Activated T-helper 1 cell treated with anti-CD3 and anti-CD28 coated beads, Interleukin-2, amount 50 U/mL, for 16 hours (primary cell): ENCODE data around the gene SLC22A8.
A peak's percentile ranks its signal among the peaks of the same experiment; 100 is the strongest.
"Not testable (repeated sequence)": the region's sequence is repeated elsewhere in the genome, so short reads cannot be mapped to it uniquely, and the experiment has no call there.

Experiments
- DNase-seq, 2 donors: peaks; one replicate each; pipeline ENCODE4 v3.0.0-alpha.2; 2020; ENCODE audit warnings: low read depth in 1 of 2, low spot score in 1 of 2

SLC22A8 gene, protein sequence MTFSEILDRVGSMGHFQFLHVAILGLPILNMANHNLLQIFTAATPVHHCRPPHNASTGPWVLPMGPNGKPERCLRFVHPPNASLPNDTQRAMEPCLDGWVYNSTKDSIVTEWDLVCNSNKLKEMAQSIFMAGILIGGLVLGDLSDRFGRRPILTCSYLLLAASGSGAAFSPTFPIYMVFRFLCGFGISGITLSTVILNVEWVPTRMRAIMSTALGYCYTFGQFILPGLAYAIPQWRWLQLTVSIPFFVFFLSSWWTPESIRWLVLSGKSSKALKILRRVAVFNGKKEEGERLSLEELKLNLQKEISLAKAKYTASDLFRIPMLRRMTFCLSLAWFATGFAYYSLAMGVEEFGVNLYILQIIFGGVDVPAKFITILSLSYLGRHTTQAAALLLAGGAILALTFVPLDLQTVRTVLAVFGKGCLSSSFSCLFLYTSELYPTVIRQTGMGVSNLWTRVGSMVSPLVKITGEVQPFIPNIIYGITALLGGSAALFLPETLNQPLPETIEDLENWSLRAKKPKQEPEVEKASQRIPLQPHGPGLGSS

DNA sequence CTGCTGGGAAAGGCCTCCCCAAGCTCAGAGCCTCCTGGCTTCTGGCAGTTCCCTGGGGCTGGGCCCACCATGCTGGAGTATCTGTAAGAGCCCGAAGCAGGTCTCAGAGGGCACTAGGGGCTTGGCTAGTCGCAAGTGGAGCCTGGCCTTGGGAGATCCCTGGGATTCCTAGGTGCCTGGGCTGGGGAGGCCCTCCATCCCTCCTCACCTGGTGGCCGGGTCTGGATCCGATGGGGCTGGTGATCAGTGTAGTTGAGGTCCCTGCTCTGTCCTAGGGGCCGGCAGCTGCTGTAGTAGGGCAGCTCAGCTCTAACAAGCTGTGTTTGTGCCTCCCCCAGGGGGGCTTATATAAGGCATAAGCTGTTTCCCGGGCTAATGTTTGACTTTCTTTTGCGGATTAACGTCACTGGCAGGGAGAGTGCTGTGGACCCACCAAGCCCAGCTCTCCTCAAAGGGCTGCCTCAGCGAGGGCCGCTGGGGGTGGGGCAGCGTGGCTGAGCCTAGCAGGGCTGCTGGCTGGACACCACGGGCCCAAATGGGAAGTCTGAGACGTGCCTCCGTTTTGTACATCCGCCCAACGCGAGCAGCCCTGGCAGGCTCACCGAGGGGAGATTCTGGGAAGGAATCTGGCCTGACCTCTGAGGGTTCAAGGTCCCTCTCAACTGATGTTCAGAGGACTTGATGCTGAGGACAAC is at the start of gene SLC22A8:
Gene SLC22A8 (minus strand): TSS at position 321 of the 695 bp plus-strand sequence. CDS start 883 bp downstream, outside the sequence.
- DNase-seq: no peak

DNA sequence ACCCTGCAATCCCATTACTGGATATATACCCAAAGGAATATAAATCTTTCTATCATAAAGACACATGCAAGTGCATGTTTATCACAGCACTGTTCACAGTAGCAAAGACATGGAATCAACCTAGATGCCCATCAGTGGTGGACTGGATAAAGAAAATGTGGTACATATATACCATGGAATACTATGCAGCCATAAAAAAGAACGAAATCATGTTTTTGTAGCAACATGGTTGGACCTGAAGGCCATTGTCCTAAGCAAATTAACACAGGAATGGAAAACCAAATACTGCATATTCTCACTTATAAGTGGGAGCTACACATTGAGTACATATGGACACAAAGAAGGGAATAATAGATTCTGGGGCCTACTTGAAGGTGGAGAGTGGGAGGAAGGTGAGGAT is 30.6 kb upstream of the SLC22A8 start:
- not testable (repeated sequence) for DNase-seq

GRCh38 chr11:63042596-63042995 is 27.0 kb upstream of the SLC22A8 start:
- no peak for DNase-seq

DNA sequence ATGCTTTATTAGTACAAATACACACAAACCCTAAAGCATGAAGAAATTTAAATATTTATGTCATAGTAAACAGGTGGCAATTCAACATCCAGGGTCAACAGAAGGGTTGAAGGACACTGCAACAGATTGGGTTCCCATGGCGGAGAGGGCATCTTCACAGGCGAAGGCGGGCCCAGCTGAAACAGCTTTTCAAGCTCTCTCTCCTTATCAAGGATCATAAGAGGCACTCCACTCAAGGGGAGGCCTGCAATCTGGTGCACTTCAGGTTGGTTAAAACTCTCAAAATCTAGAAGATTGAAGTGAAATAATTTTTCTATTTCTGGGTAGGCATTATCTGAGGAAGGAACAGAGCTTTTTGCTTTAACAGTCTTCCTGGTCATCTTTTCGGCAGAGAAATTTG is 16.8 kb upstream of the SLC22A8 start:
- DNase-seq: no peak

DNA sequence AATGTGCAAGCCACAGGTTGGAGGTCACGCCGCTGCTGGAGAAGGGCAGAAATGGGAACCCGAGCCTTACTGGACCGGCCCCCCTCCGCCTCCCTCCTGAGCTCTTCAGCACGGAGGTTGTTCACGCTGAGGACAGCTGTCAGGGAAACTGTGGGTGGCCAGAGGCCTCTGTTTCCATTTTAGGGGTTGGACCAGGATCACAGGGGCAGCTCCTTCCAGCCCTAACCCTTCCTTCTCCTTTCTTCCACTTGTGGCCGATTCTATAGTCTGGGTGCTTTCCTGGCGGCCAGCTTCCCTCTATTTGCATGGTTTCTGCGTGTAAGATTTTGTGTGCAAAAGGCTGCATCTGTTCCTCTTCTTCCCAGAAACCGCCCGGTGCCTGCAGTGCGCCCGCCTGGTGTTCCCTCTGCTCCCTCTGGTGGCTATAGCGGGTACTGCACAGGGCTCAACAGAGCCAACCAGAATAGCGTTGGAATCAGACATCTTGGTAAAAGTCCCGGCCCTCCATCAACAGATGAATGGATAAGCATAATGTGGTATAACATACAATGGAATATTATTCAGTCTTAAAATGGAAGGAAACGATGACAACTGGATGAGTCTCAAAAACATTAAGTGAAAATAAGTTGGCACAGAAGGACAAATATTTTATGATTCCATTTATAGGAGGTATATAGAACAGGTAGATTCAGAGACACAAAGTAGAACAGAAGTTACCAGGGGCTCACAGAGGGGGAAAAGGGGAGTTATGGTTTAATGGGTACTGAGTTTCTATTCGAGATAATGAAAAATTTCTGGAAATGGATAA is 8.4 kb upstream of the SLC22A8 start:
- DNase-seq: peak; percentile 71 to 84

DNA sequence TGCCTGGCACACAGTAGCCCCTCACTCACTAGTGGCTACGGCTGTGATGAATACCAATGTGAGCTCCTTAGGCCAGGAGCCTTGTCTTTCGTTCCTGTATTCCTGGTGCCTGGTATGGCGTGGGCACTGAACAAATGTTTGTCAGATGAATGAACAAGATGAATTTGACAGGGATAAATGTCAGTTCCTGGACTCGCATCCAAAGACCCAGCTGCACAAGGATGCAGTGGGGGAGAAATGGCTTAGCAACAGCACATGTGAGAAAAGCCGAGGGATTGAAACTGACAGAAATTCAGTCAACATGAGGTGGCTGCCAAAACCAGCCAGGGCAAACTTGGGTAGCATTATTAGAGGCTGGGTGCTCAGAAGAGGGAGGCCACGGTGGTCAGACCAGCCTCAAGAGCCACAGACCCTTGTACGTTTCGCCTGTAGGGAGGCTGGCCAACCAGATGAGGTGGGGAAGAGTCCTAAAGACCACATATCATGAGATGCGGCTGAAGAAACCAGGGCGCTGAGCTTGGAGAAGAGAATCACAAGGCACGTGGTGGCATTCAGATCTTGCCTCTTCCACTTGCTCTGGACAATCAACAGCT is 7.7 kb upstream of the SLC22A8 start:
- no peak for DNase-seq

DNA sequence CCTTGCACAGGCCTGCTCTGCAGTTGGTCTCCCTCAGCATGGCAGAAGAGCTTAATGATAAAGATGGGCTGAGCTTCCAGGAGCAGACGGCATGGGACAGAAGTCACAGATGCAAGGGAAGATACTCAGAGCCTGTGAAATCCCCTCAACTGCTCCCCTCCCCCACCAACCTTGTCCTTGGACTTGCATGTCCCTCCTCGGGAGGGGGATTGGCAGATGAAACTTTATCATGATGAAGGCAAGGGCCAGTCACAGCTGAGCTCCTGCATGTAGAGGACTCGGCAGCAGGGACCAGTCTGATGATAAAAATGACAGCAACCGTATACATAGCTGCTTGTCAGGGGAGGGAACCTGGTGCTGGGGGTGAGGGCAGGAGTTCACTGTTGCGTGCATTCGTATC is 6.8 kb upstream of the SLC22A8 start:
- DNase-seq: no peak

DNA sequence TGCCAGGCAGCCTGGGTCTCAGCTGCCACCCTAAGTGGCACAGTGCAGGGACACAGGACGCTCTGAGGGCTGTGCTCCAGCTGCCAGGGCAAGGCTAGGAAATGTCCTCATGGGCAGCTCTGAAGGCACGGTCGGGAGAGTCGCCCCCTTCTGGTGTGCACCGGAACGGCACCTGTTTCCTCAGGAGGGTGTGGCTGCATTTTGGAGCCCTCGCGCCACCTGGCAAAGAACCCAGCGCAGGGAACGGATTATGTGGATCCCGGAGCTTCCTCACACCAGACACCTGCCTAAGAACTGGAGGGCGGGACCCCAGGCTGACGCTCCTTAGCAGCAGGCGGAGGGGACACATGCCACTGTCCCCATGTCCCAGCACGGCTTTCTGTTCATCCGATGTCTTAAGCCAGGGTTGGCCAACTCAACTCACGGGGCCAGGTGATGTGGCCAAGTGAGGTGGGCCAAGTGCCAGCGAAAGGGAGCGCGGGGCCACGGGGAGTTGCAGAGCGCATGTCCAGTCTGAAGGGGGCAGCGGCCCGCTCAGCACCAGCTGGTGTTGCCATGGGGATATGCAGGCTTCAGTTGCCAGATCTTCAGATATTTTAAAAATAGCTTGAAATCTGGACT is 5.1 kb upstream of the SLC22A8 start:
- DNase-seq: no peak

GRCh38 chr11:63019506-63019905 is 3.9 kb upstream of the SLC22A8 start:
- DNase-seq: no peak

DNA sequence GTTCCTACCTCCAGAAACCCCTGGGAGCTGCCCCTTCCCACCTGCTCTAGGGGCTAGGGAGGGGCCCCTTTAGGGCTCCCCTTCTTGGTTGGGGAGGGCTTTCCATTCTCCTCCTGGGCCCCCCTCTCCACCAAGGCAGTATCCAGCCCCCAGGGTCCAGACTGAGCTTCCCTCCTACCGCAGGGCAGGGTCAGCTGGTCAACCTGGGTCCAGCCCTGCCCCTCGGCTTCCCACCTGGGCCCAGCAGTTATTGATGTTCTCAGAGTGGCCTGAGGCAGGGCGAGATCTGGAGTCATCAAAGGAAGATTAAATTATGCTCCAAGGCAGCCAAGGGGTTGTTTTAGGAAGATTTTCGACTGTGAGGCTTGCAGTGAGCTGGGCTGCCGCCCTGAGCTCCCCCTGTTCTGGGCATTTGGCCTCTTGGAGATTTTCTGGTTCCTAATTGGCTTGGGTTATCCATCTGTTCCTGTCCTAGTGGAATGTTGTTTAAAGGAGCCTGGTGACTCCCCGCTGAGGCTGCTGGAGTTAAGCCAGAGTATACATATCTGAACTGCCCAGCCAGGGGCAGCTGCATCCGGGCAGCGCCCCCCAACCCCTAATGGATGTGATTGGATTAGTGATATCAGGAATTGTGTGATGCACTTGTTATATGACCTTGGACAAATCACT is 1.8 kb upstream of the SLC22A8 start:
- DNase-seq: no peak

DNA sequence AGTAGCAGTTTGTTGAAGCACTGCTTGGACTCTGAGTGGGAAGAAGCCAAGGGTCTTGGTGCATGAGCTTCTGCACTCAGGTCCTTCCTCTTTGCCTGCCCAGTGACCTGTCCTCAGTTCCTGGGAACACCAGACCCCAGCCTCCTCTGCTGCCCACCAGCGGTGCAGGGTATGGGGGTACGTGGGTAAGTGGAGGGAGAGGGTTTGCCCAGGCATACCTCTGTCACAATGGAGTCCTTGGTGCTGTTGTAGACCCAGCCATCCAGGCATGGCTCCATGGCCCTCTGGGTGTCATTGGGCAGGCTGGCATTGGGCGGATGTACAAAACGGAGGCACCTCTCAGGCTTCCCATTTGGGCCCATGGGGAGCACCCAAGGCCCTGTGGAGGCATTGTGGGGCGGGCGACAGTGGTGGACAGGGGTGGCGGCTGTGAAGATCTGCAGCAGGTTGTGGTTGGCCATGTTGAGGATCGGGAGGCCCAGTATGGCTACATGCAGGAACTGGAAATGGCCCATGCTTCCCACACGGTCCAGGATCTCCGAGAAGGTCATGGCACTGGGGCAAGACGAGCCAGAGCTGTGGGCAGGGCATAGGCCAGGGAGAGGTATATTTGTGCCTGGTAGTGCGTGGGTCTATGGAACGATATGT is 1.1 kb downstream of the SLC22A8 start:
- no peak for DNase-seq

GRCh38 chr11:63012839-63013238 is 2.8 kb downstream of the SLC22A8 start:
- DNase-seq: no peak

- DNase-seq: no peak
Measured at GRCh38 chr11:63012430-63012829, 3.2 kb downstream of the SLC22A8 start.

GRCh38 chr11:63010934-63011439 is 4.7 kb downstream of the SLC22A8 start:
- no peak for DNase-seq

GRCh38 chr11:63007920-63008319 is 7.7 kb downstream of the SLC22A8 start:
- DNase-seq: no peak

- no peak for DNase-seq
Measured at GRCh38 chr11:63001456-63001855, 14.2 kb downstream of the SLC22A8 start.

- DNase-seq: no peak
Measured at GRCh38 chr11:62999649-63000048, 16.0 kb downstream of the SLC22A8 start.

- no peak for DNase-seq
Measured at GRCh38 chr11:62999156-62999555, 16.5 kb downstream of the SLC22A8 start.

DNA sequence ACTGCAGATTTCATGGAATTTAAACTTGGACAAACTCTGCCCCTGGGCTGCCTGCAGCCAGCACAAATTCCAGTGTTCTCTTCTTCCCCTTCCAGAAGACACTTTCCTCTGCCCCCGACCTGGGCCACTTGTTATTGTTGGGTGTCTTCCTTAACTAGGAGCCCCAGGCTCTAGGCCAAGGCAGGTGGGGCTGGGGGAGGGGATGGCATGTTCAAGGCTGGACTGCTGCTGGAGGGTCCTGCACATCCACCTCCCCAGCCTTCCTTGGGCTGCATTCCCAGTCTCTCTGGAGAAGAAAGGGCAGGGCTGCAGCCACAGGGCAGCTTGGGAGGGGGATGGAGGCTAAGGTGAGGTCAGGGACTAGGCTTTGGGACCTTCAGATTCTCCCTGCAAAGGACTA is 19.4 kb downstream of the SLC22A8 start:
- DNase-seq: no peak
